ENCODE measurements around the gene PHC1.

PHC1 gene

GRCh38 chr12:8989413-8989812 is 75.1 kb downstream of the PHC1 start, which contains the start of gene KLRG1:
KLRG1 (plus strand) TSS chr12:8989546; CDS start chr12:8989636, 90 bp downstream.
- peaks cover 0 to 54% (median 17%) of the 10 kb centered on the region in 5 donors for H3K4me1 ChIP-seq (ENCODE audit: control insufficient read depth in 5 of 5, insufficient read depth in 5 of 5, low read length in 5 of 5)
- no peaks in the 10 kb centered on the region for H3K36me3 ChIP-seq (ENCODE audit: control insufficient read depth in 5 of 5, insufficient read depth in 5 of 5, low read length in 5 of 5)
- H3K4me3 ChIP-seq (ENCODE audit: low read depth in 1 of 5, low read length in 5 of 5): peak within 1 kb of the TSS in 4 of 5 donors; percentile 1 to 53 (median 40)
- H3K9me3 ChIP-seq (ENCODE audit: control insufficient read depth in 5 of 5, low read length in 5 of 5): no peaks in the 10 kb centered on the region
- H3K27me3 ChIP-seq (ENCODE audit: control insufficient read depth in 5 of 5, insufficient read depth in 4 of 5, low read length in 5 of 5): no peaks in the 10 kb centered on the region
- H3K9ac ChIP-seq (ENCODE audit: low read length in 5 of 5): peak within 1 kb of the TSS in 4 of 5 donors; percentile 12 to 55 (median 20)
- peak within 1 kb of the TSS; percentile 32 for H3K27ac ChIP-seq (ENCODE audit: low read depth, low read length)

Measured in subcutaneous abdominal adipose tissue (tissue), 5 donors.